IMR-90 (cell line): Measurements from ENCODE around the gene THAP12. TPM values are rescaled to one million over a fixed set of nuclear protein-coding genes. Genes with fewer than 3 reads are reported as not detected.

Experiments
- ATAC-seq: fragments of 200-7000 bp; cut with Tn5 transposase; 2 replicates; pipeline ENCODE4 v1.9.1; 2020; ENCODE audit warnings: low read depth, mild to moderate bottlenecking, moderate library complexity
- BruUV-seq: library from RNA; stranded (reverse); fragments of 400-500 nt; replicated peaks from 2 replicates; lab custom pipeline; 2021; lab: Mats Ljungman, UMichigan
- CTCF ChIA-PET: fragments of 300-600 bp; formaldehyde crosslinking; extraction: SDS; loops from one replicate; lab custom pipeline; 2021; ENCODE audit warnings: antibody characterized with exemption; lab: Yijun Ruan, JAX
- POLR2A ChIA-PET: fragments of 300-600 bp; sonication (Branson Sonifier 250); formaldehyde crosslinking; loops from one replicate; lab custom pipeline; 2022; ENCODE audit warnings: antibody characterized with exemption; ENCODE audit not compliant: unreplicated experiment; lab: Charles Lee
- DNase-seq: peaks from one replicate; pipeline ENCODE4 v3.0.0; 2013
- H2AFZ ChIP-seq: replicated peaks from 2 replicates; pipeline ENCODE3; 2013; ENCODE audit warnings: low read length, mild to moderate bottlenecking; ENCODE audit not compliant: poor library complexity
- H2AK5ac ChIP-seq: 2 replicates; pipeline ENCODE4 v1.6.1; 2013; ENCODE audit warnings: low read depth, low read length, inconsistent platforms
- H2AK9ac ChIP-seq: replicated peaks from 2 replicates; pipeline ENCODE3; 2013; ENCODE audit warnings: mild to moderate bottlenecking, low read depth, low read length, moderate library complexity; ENCODE audit not compliant: poor library complexity
- H2BK120ac ChIP-seq: 2 replicates; pipeline ENCODE4 v1.6.1; 2013; ENCODE audit warnings: low read depth, low read length, inconsistent platforms
- H2BK15ac ChIP-seq: 3 replicates; pipeline ENCODE4 v1.6.1; 2013; ENCODE audit warnings: low read depth, low read length, inconsistent platforms
- H2BK20ac ChIP-seq: 2 replicates; pipeline ENCODE4 v1.6.1; 2013; ENCODE audit warnings: low read depth, mild to moderate bottlenecking, inconsistent platforms, low read length, moderate library complexity
- H2BK5ac ChIP-seq: 2 replicates; pipeline ENCODE4 v1.6.1; 2013; ENCODE audit warnings: mild to moderate bottlenecking, low read depth, low read length, inconsistent platforms; ENCODE audit not compliant: poor library complexity, severe bottlenecking
- H3K14ac ChIP-seq: replicated peaks from 2 replicates; pipeline ENCODE4 v1.6.1; 2013; ENCODE audit warnings: low read depth, low read length, inconsistent platforms
- H3K18ac ChIP-seq: 2 replicates; pipeline ENCODE4 v1.6.1; 2013; ENCODE audit warnings: low read depth, low read length, control low read depth
- H3K23ac ChIP-seq: 2 replicates; pipeline ENCODE4 v1.6.1; 2013; ENCODE audit warnings: low read depth, low read length, inconsistent platforms
- H3K27ac ChIP-seq: 2 replicates; pipeline ENCODE4 v1.5.1; 2013; ENCODE audit warnings: mild to moderate bottlenecking, control low read depth, low read length; ENCODE audit not compliant: insufficient read depth
- H3K27me3 ChIP-seq: 2 replicates; pipeline ENCODE4 v1.6.1; 2013; ENCODE audit warnings: low read length; ENCODE audit not compliant: control insufficient read depth, insufficient read depth
- H3K36me3 ChIP-seq: 2 replicates; pipeline ENCODE4 v1.6.1; 2013; ENCODE audit warnings: low read length, mixed read lengths; ENCODE audit not compliant: control insufficient read depth, insufficient read depth
- H3K4ac ChIP-seq: 2 replicates; pipeline ENCODE4 v1.6.1; 2013; ENCODE audit warnings: low read depth, low read length, inconsistent platforms
- H3K4me1 ChIP-seq: 2 replicates; pipeline ENCODE4 v1.6.1; 2013; ENCODE audit warnings: low read length, mixed read lengths; ENCODE audit not compliant: control insufficient read depth, insufficient read depth
- H3K4me2 ChIP-seq: 2 replicates; pipeline ENCODE4 v1.6.1; 2013; ENCODE audit warnings: low read depth, mild to moderate bottlenecking, control low read depth, low read length, moderate library complexity
- H3K4me3 ChIP-seq: 2 replicates; pipeline ENCODE4 v1.5.1; 2013; ENCODE audit warnings: low read depth, mild to moderate bottlenecking, control low read depth, low read length, moderate library complexity; ENCODE audit not compliant: insufficient read depth
- H3K56ac ChIP-seq: 2 replicates; pipeline ENCODE4 v1.6.1; 2013; ENCODE audit warnings: low read length, inconsistent platforms; ENCODE audit not compliant: insufficient read depth; ENCODE audit errors: extremely low read depth
- H3K79me1 ChIP-seq, 2 experiments: 2 replicates each; pipeline ENCODE4 v1.6.1; 2013; ENCODE audit warnings: low read length in 2 of 2, inconsistent platforms in 1 of 2, low read depth in 1 of 2
- H3K9ac ChIP-seq: 2 replicates; pipeline ENCODE4 v1.6.1; 2013; ENCODE audit warnings: low read depth, low read length, control low read depth
- H3K9me1 ChIP-seq: 2 replicates; pipeline ENCODE4 v1.6.1; 2013; ENCODE audit warnings: low read length, inconsistent platforms; ENCODE audit not compliant: insufficient read depth
- H3K9me3 ChIP-seq: 2 replicates; pipeline ENCODE4 v1.6.1; 2013; ENCODE audit warnings: low read length; ENCODE audit not compliant: control insufficient read depth, insufficient read depth
- H4K20me1 ChIP-seq: 2 replicates; pipeline ENCODE4 v1.6.1; 2013; ENCODE audit warnings: low read length, inconsistent platforms; ENCODE audit not compliant: insufficient read depth
- H4K5ac ChIP-seq: 2 replicates; pipeline ENCODE4 v1.6.1; 2013; ENCODE audit warnings: mild to moderate bottlenecking, low read depth, low read length, control low read depth
- H4K8ac ChIP-seq, 2 experiments: 2 replicates each; pipeline ENCODE4 v1.6.1; 2013; ENCODE audit warnings: low read depth in 2 of 2, low read length in 2 of 2, control low read depth in 1 of 2, inconsistent platforms in 1 of 2
- H4K91ac ChIP-seq: 2 replicates; pipeline ENCODE4 v1.6.1; 2013; ENCODE audit warnings: low read depth, low read length, inconsistent platforms; ENCODE audit not compliant: insufficient read depth
- CEBPB ChIP-seq: IDR thresholded peaks from 2 replicates; pipeline ENCODE4 v1.6.1; 2012; ENCODE audit warnings: low read depth, low read length, improper control_type of control experiment
- CHD1 ChIP-seq: IDR thresholded peaks from 2 replicates; pipeline ENCODE4 v1.6.1; 2012; ENCODE audit warnings: low read depth, low read length, improper control_type of control experiment
- MAFK ChIP-seq: IDR thresholded peaks from 2 replicates; pipeline ENCODE4 v1.6.1; 2012; ENCODE audit warnings: low read depth, low read length, improper control_type of control experiment
- MXI1 ChIP-seq: IDR thresholded peaks from 2 replicates; pipeline ENCODE4 v1.6.1; 2012; ENCODE audit warnings: low read depth, mild to moderate bottlenecking, low read length, moderate library complexity, borderline replicate concordance
- SMC3 ChIP-seq: fragments of 150-350 bp; IDR thresholded peaks from 2 replicates; pipeline ENCODE4 v1.6.1; 2016; ENCODE audit warnings: low read depth, mild to moderate bottlenecking, antibody characterized with exemption, low read length, moderate library complexity
- WGBS, 2 experiments: methylation state at CpG; one replicate each; pipeline versions ENCODE4 v1.1.5 to v1.1.7; 2013; ENCODE audit warnings: missing lambda C conversion rate in 2 of 2; ENCODE audit not compliant: insufficient read length in 1 of 2; ENCODE audit errors: extremely low coverage in 2 of 2; 5-methylcytosine and 5-hydroxymethylcytosine counted together
- dilution Hi-C: fragments of 300-500 bp; cut with HindIII; formaldehyde crosslinking; loops from one replicate; pipeline ENCODE4 v1.14.3; 2018; ENCODE audit warnings: low sequenced_read_pairs; ENCODE audit not compliant: unreplicated experiment
- in situ Hi-C: fragments of 300-500 bp; cut with MboI; formaldehyde crosslinking; loops from 3 replicates; pipeline ENCODE4 v1.14.3; 2019; ENCODE audit warnings: low sequenced_read_pairs, inconsistent platforms, mixed read lengths
- intact Hi-C: fragments of 100-400 bp; cut with micrococcal nuclease; formaldehyde crosslinking; loops from 2 replicates; pipeline ENCODE4 v1.10.0; 2022
- polyA plus RNA-seq, 3 experiments: library from polyadenylated mRNA; depleted of rRNA; stranded (reverse); fragments of >200 nt; gene quantifications; 2 replicates each; pipeline ENCODE4 v1.2.3, GENCODE V29; 2012; ENCODE audit warnings: low replicate concordance in 1 of 3
- total RNA-seq: library from RNA; depleted of rRNA; stranded (reverse); fragments of >200 nt; gene quantifications from 2 replicates; pipeline ENCODE4 v1.2.3, GENCODE V29; 2012
- TF ChIP-seq, protein P1 (sequence below): conservative IDR thresholded peaks from 2 replicates; pipeline ENCODE4 v1.5.1; 2012; ENCODE audit warnings: mild to moderate bottlenecking, low read depth, low read length, improper control_type of control experiment

THAP12 gene
- total and polyA plus RNA-seq, 2 of the 4 experiments (the other 2 are of a cell fraction), result 25.1 to 27.3 TPM

GRCh38 chr11:76316726-76317125 is 64.2 kb downstream of the THAP12 start:
- no peak overlapping the region for H2BK15ac ChIP-seq
- in situ Hi-C loops (loop anchor here (5.0 to 10.0 kb wide), 3 partner anchors 104 to 512 kb away; no protein-coding TSS in a partner anchor), intact Hi-C loops (loop anchor here (5.0 kb wide), 2 partner anchors 79 to 164 kb away; no protein-coding TSS in a partner anchor), dilution Hi-C loops (no loop called here)
- H2AK9ac ChIP-seq, result no peak overlapping the region
- no peak overlapping the region for H3K4me3 ChIP-seq
- no peak overlapping the region for H2BK120ac ChIP-seq
- H2AFZ ChIP-seq, result no peak overlapping the region
- no peaks in the 10 kb centered on the region for H3K36me3 ChIP-seq
- no peak overlapping the region for H4K8ac ChIP-seq
- no peak overlapping the region for H3K23ac ChIP-seq
- H2AK5ac ChIP-seq, result no peak overlapping the region
- no peak overlapping the region for H3K9ac ChIP-seq
- DNase-seq (no peak), ATAC-seq (no peak)
- no TSS peak for BruUV-seq
- H3K56ac ChIP-seq, result no peak overlapping the region
- no peak overlapping the region for H3K4ac ChIP-seq
- no peak overlapping the region for H3K18ac ChIP-seq
- no peaks in the 10 kb centered on the region for H4K20me1 ChIP-seq
- H3K14ac ChIP-seq, result no peak overlapping the region
- H2BK20ac ChIP-seq, result no peak overlapping the region
- no peaks in the 10 kb centered on the region for H3K79me1 ChIP-seq
- no peak overlapping the region for H4K91ac ChIP-seq
- ChIA-PET CTCF (no interaction called here), POLR2A (no interaction called here)
- H3K4me2 ChIP-seq, result no peak overlapping the region
- WGBS, 2 experiments, result no CpG with 5 or more reads among the region's 3 CpGs
- H3K9me1 ChIP-seq, result no peaks in the 10 kb centered on the region
- H2BK5ac ChIP-seq, result no peak overlapping the region
- no peak overlapping the region for H3K27ac ChIP-seq
- TF ChIP-seq CHD1 (no peak), CEBPB (no peak), MXI1 (no peak), MAFK (no peak), SMC3 (no peak)
- TF ChIP-seq, protein P1, sequence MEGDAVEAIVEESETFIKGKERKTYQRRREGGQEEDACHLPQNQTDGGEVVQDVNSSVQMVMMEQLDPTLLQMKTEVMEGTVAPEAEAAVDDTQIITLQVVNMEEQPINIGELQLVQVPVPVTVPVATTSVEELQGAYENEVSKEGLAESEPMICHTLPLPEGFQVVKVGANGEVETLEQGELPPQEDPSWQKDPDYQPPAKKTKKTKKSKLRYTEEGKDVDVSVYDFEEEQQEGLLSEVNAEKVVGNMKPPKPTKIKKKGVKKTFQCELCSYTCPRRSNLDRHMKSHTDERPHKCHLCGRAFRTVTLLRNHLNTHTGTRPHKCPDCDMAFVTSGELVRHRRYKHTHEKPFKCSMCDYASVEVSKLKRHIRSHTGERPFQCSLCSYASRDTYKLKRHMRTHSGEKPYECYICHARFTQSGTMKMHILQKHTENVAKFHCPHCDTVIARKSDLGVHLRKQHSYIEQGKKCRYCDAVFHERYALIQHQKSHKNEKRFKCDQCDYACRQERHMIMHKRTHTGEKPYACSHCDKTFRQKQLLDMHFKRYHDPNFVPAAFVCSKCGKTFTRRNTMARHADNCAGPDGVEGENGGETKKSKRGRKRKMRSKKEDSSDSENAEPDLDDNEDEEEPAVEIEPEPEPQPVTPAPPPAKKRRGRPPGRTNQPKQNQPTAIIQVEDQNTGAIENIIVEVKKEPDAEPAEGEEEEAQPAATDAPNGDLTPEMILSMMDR, result no peak
- no peaks in the 10 kb centered on the region for H3K4me1 ChIP-seq
- no peak overlapping the region for H4K5ac ChIP-seq
- H3K9me3 ChIP-seq, result no peaks in the 10 kb centered on the region
- H3K27me3 ChIP-seq, result peaks cover 49% of the 10 kb centered on the region
